NCI-H2227 treated with DMSO at 0.1 percent for 48 hours (cell line): ENCODE data around the gene LYPD4.

Source experiments
- DNase-seq: peaks from one replicate; lab custom pipeline; 2025; lab: John Stamatoyannopoulos, UW

The LYPD4 gene

DNA sequence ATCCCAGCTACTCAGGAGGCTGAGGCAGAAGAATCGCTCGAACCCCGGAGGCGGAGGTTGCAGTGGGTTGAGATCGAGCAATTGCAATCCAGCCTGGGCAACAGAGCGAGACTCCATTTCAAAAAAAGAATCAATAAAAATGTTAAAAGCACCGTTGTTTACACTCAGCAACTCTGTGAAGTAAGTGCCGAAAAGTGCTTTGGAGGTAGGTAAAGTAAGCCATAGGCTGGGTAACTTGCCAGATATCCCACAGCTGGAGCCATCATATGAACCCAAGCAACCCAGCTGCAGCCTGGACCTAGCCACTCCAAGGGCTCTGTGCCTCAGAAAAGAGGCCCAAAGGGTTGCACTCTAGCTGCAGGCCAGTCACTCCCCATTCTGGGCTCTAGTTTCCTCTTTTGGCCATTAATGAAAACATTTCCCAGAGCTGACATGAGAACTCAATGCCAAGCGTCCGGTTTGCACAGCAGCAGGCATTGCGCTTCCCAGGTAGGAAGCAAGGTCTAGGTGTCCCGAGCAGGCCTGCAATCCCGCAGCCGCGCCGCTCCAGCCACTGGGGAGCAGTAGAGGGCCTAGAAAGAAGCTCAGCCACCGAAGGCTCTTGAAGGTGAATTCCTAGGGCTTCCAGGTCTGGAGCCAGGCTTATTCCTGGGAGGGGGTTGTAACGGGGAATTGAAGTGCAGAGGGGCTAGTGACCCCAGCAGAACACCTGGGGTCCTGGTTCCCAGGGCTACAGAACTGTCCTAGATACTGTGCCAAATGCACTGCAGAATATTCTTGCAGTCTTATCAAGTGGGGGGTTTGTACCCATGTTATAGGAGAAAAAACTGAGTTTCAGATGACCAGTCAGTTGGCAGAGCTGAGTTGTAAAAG lies 28.5 kb upstream of the LYPD4 start:
- peak; percentile 87 for DNase-seq

DNA sequence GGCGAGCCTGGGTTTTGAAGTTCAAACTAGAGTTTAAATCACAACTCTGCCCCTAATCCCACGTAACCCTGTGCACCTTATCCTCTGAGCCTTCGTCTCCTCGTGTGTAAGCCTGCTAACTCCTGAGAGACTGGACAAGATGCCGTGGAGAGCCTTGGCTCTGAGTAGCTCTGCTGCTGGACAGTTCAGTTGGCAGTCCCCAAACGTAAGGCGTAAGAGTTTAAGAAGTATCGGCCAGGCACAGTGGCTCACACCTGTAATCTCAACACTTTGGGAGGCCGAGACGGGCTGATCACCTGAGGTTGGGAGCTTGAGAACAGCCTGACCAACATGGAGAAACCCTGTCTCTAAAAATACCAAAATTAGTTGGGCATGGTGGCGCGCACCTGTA lies 27.9 kb upstream of the LYPD4 start:
- no peak for DNase-seq

DNA sequence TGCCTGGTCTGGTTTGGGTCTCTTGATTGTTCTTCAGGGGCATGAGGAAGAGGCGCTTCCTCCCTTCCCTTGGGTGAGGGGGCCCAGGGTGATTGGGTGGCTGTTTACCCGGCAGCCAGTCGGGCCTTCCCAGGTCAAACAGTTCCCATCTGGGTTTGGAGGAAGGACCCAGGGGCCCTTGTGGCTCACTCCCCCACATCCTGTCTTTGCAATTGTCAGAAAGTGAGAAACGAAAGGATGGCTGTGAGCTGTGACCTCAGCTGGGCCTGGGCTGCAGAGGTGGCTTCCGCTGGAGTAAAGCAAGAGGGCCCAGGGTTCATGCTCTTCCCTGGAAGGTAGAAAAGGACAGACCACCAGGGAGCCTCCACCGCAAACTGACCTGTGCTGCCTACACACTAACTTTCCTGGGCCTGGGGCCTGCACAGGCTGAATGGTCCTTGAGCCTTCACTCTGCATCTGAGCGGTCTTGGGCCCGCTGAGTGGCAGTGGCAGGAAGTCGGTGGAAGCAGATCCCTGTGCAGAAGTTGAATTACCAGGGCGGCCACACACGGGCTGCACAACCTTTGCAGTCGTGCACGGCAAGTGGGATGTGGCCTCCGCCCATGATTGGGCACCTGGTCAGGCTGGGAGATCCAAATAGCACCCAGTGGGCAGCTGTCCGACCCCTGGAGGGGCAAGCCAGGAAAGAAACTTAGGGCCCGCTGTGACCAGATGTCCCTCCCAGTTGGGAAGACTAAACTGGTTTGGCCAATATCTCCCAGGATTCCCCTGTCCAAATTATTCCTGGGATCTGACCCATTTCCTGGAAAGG lies 27.3 kb upstream of the LYPD4 start:
- DNase-seq: no peak

DNA sequence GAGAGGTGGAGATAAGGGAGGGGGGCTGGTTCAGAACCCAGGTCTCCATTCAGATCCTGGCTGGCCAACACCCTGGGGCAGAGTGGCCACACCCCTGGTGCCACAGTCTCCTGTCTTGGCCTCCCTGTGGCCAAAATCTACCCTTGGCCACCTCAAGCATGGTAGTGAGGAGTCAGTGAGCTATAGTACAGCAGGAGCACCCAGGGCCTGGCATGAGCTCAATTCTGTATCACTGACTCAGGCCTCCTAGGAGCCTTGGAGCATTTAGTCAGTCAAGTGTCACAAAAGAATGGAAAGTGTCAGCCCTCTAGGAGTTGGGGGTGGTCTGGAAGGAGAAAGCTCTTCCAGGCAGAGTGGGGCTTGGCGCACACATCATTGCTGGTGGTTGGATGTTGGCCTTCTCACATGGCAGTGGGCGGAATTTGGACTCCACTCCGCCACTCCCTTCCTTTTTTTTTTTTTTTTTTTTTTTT lies 26.0 kb upstream of the LYPD4 start:
- DNase-seq: no peak

DNA sequence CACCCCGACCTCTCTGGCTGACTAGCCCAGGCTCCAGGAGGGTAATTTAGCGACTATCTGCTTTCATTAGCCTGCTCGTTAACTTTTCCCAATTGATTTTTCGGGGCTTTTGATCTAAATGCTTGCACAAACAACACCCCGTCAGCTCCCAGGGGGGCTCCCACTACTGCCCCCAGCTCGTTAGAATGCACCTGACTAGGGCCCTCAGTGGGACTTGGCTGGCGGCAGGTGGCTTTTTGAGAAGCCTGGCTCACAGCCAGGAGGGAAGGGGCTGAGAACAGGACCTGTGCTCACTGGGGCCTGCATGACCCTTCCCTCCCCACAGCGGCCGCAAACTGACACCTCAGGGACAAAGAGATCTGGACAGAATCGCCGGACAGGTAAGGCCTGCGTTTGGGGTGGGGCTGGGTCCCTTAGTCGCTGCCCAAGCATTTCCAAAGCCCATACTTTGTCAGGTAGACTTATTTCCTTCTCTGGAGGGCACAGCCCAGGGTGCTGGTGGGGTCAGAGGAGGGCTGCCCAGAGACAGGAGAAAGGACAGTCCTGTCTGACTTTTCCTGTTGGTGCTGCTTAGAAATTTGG lies 25.0 kb upstream of the LYPD4 start:
- no peak for DNase-seq

DNA sequence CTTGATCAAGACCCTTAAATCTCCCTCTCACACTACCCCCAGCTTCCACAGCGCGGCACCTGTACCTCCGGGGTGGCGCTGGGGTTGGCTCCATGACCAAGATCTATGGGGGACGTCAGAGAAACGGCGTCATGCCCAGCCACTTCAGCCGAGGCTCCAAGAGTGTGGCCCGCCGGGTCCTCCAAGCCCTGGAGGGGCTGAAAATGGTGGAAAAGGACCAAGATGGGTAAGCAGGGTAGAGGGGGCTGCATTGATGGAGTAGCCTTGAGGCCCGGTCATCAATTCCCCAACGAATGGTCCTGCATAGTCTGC lies 24.5 kb upstream of the LYPD4 start:
- no peak for DNase-seq

DNA sequence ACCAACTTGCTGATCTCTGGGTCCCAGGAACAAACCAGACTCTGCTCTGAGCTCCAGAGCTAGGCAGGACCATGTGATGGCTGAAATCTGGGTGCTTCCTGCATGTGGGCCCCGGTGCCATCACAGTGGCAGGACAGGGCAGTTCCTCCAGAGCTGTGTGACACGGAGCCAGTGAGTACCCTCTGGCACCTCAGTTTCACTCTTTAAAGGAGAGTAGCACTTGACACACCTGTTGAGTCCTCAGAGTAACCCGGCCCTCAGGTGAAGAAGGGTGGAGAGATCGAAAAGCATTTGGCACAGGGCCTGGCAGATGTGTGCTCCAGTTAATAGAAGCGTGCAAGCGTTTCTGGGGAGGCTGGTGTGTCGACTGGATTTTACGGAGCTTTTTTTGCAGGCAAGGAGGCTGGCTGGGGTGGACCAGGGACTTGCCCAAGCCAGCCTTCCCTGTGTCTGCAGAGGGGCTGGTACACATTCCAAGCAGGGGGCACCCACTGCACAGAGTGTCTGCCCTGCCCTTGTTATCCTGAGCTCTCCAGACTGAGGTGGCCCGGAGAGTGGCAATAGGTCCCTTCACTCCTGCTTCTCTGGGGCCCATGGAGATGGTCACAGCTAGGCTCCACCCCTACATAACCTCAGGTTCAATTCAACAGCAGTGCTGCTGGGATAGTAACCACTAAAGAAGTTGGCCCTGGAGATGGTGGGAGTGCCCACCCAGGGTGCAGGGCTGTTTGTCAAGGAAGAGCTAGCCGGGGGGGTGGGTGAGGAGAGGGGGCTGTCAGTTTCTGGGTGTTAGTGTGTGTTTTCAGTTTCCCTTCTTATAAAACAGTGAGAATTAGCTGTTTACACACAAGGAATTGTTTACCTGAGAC lies 23.9 kb upstream of the LYPD4 start:
- DNase-seq: no peak

DNA sequence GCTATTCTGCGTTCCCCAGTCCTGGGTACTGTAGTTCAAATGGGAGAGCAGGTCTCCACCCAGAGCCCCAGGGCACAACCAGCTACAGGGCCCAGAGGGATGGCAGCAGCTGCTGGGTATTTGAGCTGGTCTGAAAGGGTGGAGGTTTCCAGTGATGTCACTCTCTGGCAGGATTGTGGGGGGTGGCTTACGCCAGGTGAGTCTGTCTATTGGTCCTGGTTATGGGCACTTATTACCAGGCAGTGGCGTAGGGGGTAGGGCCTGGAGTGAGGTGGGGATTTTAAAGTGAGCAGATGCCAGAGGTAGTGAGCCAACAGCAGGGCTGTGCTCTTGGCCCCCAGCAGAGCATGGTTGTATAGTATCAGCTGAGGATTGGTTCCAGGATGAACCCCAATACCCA lies 21.8 kb upstream of the LYPD4 start:
- DNase-seq: no peak

DNA sequence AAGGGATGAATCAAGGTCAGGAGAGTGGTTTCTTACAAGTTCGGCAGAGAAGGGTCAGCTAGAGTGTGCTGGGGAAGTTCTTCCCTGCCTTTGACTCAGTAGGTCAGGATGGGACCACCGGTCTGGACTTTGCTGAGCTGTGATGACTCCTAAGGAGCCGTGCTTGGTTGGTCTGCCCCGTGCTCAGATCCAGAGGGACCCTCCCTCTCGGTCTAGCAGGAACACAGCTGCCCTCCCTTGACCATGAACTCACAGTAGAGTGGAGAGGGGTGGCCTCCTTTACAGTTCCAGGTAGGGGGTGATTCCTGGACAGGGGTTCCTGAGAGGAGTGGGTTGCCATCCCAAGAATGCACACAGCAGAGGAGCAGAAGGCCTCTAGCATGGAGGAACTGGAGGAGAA lies 19.9 kb upstream of the LYPD4 start:
- no peak for DNase-seq

DNA sequence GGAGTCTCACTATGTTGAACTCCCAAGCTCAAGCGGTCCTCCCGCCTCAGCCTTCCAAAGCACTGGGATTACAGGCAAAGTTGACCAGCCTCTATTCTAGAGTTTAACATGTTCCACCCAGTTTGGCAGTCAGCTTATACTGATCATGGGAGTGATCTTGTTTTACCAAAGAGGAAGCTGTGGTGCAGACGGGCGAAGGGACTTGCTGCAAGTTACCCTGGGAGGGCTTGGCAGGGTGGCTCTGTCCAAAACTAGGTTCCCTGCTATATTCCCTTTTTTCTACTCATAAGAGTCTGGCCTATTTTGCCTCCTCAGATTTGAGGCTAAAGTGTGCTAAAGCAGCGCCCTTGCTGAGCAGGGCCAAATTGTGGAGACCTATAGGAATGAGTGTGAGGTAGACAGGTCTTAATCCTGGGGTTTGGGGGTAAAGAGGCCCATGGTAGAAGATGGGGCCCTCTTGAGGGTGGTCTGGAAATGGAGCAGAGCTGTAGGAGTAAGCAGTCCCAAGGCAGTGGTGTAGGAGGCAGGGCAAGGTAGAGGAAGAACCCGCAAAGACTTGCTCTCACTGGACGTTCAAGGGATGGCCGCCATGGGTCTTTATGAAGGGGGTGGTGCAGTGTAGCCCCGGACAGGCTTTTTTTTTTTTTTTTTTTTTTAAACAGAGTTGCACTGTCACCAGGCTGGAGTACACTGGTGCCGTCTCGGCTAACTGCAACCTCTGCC lies 18.9 kb upstream of the LYPD4 start:
- no peak for DNase-seq

DNA sequence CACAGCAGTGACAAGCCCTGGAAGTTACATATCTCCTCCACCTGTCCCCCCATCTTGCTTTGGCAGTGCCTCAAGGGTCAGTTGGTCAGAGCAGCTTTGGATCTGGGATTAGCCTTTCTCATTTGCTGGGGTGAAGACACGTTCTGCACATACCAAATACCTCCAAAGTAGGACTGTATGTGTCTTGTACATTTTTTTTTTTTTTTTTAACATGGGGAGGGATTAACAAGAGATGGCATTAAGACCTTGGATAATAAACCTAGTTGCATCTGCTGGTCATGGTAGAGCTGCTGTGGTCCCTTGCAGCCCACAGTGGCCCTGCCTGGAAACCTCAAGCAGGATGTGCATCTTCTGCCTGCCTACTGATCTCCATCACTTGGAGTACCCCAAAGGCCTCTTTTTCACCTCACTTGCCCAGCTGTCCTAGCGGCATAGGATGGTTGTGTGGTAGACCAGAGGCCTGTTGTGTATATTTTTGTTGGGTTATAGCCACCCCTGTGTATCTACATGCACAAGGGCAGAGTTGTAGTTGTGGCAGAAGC lies 18.0 kb upstream of the LYPD4 start:
- no peak for DNase-seq

DNA sequence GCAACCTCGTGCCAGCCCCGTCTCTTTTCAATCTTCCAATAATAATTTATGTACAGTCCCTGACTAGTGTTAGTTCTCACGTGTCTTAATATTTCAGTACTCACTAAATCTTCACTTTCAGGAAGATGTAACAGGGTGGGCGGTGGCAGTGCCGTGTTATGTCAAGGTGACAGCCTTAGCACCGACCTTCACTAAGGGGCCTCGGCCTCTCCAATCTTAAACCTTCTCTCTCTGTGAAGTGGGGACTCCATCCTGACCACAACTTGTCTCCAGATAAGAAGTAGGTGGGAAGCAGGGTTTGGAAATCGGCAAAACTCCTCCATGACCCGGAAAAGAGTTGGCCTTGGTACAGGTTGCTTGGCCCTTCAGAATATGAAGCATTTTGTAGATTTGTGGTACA lies 17.4 kb upstream of the LYPD4 start:
- DNase-seq: no peak

DNA sequence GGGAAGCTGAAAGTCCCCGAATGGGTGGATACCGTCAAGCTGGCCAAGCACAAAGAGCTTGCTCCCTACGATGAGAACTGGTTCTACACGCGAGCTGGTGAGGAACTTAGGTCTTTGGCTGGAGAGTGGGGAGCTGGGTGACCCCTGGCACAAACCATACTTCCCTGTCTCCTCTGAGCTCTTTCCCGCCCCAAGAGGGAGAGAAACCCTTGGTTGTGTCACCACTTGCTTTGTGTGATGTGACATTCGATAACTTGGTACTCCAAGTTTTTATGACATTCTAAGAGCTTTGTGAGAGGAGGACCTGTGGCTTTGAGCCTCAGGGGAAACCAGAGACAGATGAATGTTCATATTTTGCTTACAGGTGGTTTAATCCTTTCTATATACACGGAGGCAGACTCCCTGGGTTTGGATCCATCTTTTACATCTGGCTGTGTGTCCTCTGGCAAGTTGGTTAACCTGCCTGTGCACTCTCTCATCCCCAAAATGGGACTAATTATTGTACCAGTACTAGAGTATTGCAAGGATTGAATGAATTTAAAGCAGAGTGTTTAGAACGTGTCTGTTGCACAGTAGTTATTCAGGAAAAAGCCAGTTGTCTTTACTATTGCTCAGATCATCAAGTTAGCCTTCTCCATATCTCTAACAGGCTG lies 16.8 kb upstream of the LYPD4 start:
- DNase-seq: no peak

DNA sequence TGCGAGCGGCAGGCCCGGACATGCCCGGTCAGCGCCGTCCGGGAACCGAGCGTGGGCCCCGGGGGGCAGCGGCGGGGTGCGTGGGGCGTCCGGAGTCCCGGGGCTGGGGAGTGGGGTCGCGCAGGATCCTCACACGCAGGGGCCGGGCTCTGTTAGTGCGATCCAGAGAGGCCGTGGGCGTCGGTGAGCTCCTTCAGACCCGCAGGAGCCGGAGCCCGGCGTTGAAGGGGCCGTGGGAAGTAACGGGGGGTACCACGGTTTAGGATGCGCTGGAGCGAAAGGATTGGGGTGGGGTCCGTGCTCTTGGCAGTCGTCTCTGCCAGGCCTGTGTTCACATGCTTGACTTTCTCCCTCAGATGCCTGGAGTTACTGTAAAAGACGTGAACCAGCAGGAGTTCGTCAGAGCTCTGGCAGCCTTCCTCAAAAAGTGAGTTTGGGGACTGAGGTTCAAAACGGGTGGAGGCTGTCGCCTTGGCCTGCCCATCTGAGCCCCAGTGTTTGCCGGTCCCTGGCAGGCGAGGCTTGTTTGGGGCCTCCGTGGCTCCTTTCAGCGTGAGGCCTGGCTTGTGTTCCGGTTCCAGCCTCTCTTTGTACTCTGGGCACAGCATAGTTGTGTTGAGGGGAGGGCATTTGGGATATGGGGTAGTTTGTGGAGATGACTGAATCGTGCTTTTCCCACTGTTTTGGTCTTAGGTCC lies 16.1 kb upstream of the LYPD4 start:
- no peak for DNase-seq

DNA sequence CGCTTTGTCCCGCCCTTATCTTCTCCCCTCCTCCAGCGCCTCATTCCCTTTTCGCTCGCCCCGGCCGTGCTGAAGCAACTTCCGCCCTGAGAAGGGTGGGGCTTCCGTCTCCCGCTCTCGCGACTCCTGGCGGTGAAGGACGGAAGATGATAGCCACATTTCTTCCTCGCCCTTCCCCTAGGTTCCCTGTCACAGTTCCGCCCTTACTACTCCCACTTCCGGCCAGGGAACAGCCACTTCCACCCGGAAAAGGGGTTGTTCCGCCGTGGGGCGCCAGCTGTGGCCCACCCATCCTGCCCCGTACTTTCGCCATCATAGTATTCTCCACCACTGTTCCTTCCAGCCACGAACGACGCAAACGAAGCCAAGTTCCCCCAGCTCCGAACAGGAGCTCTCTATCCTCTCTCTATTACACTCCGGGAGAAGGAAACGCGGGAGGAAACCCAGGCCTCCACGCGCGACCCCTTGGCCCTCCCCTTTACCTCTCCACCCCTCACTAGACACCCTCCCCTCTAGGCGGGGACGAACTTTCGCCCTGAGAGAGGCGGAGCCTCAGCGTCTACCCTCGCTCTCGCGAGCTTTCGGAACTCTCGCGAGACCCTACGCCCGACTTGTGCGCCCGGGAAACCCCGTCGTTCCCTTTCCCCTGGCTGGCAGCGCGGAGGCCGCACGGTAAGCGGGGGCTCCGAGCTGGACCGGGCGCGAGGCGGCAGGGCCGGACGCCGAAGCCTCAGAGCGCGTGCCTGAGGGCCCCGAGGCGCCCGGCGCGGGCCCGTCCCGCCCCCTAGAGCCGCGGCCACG lies 15.3 kb upstream of the LYPD4 start, which contains the start of gene RPS19:
Gene RPS19, plus strand, starts transcription at position 638 of the 801 bp plus-strand sequence. CDS start 520 bp downstream, outside the sequence.
- DNase-seq: peak; percentile 100

DNA sequence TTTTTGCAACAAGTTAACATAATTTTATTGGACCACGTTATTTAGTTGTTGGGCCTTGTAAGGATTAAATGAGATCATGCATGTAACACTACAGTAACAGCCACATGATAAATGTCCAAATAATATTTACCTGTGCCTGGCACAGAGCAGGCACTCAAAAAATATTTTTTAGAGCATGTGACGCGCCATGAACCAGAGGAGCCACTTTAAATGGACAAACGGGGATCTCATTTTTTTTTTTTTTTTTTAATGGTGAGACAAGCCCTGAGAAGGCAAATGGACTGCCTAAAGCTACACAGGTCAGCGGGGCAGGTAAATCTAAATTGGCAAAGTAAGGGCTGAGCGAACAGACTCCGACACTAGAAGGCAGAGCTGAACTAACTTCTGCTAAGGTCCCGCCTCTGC lies 14.7 kb upstream of the LYPD4 start:
- no peak for DNase-seq

DNA sequence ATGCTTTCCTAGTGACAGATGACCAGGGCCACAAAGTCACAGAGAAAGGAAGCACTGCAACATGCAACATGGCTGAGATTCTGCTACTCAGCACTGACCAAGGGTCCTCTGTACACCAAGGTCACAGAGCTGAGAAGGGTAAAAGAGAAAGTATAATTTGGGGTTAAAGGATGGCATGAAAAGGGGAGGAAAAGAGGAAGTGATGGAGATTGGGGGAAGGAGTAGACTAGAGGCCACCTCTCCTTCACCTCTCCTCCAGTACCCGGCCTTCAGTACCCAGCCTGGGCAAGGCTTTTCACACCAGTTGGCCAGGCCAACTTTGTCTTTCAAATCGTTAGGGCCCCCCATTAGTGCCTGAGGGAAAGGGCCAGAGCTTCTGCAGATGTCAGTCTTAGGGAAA lies 9.3 kb upstream of the LYPD4 start:
- DNase-seq: no peak

DNA sequence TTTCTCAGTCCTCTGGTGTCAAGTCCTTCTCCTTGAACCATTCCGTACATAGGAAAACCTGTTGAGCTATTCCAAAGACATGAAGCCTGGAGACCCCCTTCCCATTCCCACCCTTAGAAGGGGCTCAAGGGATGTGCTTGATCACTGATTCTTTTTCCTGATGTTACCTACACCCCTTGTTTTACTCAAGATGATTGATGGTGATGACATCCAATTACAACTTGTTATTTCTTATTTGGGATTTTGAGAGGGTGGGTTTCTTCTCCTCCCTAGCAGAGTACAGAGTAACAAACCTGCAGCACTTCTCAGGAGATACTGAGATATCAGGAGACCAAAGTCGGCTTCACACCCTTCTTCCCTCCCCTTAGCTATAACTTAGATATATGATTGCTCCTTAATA lies 8.9 kb upstream of the LYPD4 start:
- no peak for DNase-seq

DNA sequence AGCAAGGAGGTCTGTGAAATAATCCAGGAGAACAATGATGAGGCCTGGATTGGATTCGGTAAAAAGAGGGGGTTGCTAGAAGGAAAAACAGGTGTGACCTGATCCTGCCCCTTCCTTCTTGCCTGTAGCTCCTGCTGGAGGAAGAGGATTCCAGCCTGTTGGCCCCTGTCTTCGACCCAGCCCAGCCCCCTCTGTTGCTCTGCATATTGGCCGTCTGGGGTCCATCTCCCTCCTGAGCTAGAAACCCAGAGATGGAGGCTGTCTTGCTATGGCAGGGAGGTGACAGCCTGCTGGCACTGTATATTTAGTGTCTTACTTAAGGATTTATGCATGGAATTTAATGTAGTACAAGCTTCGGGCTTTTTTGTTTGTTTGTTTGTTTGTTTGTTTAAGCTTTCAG lies 7.0 kb upstream of the LYPD4 start:
- no peak for DNase-seq
